ENCODE measurements around the gene YPEL3.
A peak's percentile ranks its signal among the peaks of the same experiment; 100 is the strongest.

YPEL3 gene

GRCh38 chr16:30068750-30069610, 27.0 kb downstream of the YPEL3 start:
- no peak for DNase-seq (ENCODE audit: low read depth)

DNA sequence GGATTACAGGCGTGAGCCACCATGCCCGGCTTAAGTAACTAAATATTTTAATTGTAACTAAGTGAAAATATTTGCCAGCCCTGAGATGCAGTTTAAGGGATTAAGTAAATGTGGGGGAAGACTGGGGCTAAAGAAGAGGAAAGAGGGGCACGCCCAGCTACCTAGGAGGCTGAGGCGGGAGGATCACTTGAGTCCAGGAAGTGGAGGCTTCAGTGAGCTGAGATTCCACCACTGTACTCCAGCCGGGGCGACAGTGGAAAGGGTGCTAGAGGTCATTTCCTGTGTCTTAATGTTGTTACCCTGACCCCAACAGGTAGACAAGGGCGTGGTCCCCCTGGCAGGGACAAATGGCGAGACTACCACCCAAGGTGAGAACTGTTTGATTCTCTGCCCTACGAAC, 27.7 kb downstream of the YPEL3 start:
- DNase-seq (ENCODE audit: low read depth) = no peak

GRCh38 chr16:30067584-30067916, 28.5 kb downstream of the YPEL3 start:
- DNase-seq (ENCODE audit: low read depth) = no peak

- no peak for DNase-seq (ENCODE audit: low read depth)
These were observed 29.0 kb downstream of the YPEL3 start for GRCh38 chr16:30066761-30067583.

DNA sequence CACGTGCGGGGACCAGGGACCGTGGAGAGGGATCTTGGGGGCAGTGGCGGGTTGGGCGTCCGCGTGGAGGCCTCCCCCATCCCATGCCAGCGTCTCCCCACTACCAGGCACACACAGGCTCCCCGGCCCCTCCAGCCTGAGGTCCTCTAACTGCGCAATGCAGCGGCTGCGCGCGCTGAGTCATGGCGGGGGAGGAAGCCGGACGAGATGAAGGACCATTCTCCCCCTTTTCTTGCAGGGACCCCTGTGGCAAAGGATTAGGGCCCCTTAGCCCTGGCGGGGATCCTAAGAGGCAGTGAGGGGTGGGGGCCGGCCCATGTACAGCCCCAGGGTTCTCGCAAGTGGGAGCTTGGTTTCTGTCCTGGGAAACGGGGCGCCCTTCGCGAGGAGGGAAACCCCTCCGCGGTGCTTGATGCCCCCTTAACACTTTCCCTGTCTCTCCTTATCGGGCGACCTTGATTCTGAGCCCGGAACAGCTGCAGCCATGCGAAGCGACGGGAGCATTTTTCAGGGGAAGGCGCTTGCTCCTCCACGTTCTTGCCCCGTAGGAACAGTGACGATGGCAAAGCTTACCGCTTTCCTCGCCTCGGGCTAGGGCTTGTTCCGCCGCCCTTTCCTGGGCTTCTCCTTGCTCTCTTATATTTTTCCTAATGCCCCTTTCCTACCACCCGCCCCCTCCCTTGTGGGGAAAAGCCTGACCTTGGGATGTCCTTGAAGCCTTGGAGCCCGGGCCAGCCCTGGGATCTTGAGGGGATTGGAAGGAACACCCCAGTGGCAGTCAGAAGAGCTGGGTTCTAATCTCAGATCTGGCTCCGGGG, 29.9 kb downstream of the YPEL3 start:
- no peak for DNase-seq (ENCODE audit: low read depth)

DNA sequence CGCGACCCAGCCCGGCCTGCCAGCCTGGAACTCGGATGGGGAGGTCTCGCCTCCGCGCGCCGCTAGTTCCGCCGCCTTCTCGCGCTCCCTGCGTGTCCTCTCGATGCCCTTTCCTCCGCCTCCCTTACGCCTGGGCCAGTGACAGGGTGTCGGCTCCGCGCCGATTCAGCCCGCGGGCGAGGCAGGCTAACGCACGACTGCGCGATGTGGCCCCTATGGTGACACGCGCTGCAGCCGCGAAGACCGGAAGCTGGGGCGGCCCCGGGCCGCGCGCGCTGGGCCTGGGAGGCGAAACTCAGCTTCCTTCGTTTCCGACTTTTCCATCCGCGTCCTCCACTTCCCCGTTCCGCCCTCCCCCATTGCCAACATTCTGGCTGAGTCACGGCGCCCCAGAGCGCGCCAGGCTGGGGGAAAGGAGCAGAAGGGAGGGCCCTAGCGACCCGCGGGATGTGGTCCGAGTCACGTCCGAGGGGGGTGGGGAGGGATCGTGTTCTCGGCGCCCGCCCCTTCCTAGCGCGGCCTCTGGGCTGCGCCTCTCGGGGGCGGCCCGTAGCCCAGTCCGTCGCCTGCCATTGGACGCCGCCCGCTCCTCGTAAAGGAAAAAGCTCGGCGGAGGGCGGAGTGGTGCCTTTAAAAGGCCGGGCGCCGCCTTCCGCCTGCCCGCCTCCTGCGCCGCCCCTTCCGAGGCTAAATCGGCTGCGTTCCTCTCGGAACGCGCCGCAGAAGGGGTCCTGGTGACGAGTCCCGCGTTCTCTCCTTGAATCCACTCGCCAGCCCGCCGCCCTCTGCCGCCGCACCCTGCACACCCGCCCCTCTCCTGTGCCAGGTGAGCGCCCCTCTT, 30.7 kb downstream of the YPEL3 start, which contains the start of gene ALDOA:
TSS of gene ALDOA (plus strand) at position 659 of the 841 bp plus-strand sequence. CDS start 1,138 bp downstream, outside the sequence.
- DNase-seq (ENCODE audit: low read depth) = peak; percentile 92

GRCh38 chr16:30064729-30065101, 31.3 kb downstream of the YPEL3 start:
- DNase-seq (ENCODE audit: low read depth) = no peak

- DNase-seq (ENCODE audit: low read depth) = peak; percentile 50
These were observed 31.9 kb downstream of the YPEL3 start for GRCh38 chr16:30063893-30064728.

GRCh38 chr16:30063278-30063892, 32.6 kb downstream of the YPEL3 start:
- no peak for DNase-seq (ENCODE audit: low read depth)

DNA sequence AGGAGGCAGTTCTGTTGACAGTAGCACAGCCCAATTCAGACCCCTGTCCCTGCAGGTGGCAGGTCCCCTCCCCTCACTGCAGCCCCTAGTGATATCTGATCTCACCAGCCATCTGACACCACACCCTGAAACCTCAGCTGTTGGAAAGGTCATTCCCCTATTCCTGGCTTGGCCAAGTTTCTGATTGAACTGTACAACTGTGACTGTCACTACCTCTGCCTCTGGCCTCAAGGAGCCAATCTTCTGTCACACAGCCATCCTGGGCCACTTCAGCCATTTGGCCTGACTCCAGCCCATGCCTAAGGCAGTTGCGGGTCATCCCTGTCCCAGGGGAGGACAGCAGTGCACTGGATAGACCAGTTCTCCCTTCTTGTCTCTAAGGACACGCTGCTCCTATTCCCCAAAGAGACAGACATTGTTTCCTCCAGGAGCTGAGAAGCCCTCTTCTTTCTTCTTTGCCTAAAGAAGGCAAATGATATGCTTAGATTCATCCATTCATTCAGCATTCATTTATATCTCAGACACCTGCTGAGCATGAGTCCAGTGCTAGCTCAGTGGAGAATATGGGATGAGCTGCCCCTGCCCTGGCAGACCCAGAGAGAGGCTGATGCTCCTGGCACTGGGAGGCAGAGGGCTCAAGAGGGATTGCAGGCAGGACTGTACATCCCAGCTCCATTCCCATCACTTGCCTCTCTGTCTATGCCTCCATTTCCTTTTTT, 35.0 kb downstream of the YPEL3 start:
- DNase-seq (ENCODE audit: low read depth) = no peak

DNA sequence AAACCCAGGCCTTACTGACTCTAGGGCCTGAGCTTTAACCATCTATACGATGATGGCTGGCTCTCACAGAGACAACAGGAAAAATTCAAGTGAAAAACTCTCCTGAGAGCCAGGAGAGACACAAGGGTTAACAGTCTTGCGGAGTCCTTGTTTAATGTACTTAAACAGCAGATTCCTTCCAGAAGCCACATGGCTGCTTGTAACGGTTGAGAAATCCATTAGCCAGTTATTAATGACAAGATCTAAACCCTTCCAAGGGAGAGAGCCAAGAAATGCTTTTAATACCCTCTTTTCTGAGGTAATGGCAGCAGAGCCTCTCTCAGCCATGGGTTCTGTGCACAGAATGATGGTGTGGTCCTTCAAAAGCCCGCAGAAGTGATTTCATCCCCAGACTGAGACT, 35.7 kb downstream of the YPEL3 start:
- DNase-seq (ENCODE audit: low read depth) = no peak

GRCh38 chr16:30054959-30055553, 41.0 kb downstream of the YPEL3 start:
- no peak for DNase-seq (ENCODE audit: low read depth)

DNA sequence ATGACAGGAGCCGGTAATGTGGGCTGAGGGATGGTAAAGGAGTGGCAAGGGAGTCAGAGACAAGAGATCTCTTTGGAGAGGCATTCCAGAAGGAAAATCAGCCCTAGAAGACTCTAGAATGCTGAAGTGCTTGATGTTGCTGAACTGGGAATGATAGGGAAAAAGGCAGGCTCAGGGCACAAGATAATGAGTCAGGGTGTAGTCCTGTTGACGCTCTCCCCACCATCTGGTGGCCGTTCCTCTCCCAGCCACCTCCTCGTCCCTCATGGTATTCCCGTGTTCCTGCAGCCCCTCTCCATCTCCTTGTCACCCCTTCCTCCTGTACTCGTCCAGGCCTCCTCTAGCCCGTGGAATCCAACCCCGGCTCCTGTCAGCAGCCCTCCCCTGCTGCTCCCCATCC, 41.6 kb downstream of the YPEL3 start:
- no peak for DNase-seq (ENCODE audit: low read depth)

DNA sequence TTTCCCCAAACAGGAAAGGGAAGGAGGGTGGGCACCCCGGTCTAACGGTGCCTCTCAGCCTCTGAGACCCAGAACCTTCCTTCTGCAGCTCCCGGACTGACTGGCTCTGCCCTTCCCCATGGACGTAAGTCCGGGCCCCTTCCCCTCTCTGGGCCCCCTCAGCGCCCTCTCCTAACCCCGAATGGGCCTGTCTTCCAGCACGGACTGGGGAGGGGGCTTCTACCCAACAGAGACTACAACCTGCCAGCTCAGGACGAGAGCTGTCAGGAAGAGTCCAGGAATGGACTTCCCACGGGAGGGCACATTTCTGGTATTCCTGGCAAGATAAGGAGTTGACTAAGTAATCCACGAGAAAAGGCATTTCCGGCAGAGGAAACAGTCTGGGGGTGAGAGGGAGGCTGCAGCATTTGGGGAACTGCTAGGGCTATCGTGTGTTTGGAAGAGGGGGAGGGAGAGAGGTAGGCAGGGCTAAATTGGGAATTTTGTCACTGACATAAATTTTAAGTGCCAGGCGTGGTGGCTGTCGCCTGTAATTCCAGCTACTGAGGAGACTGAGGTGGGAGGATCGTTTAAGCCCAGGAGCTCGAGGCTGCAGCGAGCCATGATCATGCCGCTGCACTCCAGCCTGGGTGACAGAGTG, 42.5 kb downstream of the YPEL3 start:
- DNase-seq (ENCODE audit: low read depth) = no peak

DNA sequence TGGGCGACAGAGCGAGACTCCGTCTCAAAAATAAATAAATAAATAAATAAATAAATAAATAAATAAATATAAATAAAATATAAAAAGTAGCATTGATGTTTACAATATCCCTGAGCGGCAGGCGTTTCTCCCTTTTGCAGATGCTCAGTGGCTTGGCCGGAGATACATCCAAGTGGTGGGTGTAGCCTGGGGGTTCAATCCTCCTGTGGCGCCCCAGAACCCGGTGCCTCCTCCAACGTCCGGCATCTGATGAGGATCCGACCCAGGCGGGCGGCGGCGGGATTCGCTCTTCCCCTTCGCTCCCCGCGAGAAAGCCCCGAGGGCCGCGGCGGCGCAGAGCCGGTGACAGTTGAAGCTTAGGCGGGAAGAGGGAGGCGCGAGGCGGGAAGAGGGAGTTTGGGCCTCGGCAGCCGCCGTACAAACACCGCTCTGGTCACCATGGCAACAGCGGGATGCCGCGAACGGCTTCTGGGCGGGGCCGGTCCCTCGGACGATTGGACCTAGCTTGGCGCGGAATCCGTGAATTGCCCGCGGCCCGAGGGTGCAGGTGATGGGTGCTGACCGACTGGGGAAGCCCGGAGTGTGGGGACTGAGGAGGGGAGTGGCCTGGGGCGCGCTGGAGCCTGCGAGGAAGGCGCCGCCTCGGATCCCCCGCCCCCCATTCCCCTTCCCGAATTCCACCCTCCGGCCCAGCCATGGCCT, 43.2 kb downstream of the YPEL3 start:
- peak; percentile 87 for DNase-seq (ENCODE audit: low read depth)

- no peak for DNase-seq (ENCODE audit: low read depth)
These were observed 44.5 kb downstream of the YPEL3 start for GRCh38 chr16:30051518-30051917.

DNA sequence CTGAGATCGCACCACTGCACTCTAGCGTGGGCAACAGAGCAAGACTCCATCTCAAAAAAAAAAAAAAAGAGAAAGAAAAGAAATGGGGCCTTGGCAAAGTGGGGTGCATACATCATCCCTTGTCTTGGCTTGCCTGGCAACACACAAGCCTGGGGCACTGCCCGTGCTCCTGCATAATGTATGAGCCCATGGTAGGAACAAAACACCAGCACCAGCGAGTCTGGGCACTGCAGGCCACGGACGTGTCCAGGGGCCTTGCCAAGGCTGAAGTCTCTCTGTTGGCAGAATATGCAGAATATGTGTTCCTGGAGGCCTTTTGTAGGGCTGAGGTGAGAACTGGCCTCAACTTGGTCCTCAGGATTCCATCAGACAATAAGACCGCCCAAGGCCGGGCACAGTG, 46.1 kb downstream of the YPEL3 start:
- no peak for DNase-seq (ENCODE audit: low read depth)

- DNase-seq (ENCODE audit: low read depth) = no peak
These were observed 49.4 kb downstream of the YPEL3 start for GRCh38 chr16:30046588-30046987.

Measured in stimulated activated CD8-positive, alpha-beta memory T cell treated with anti-CD3 and anti-CD28 coated beads, Interleukin-7, amount 100 ng/mL, for 24 hours (primary cell).